Middle frontal gyrus (tissue), 1 donor: ENCODE results near the gene LIF.
"Not testable (repeated sequence)": the region's sequence is repeated elsewhere in the genome, so short reads cannot be mapped to it uniquely, and the experiment has no call there.

Source experiments
- DNase-seq: peaks from one replicate; pipeline ENCODE4 v3.0.0-alpha.2; 2015; ENCODE audit warnings: low spot score; ENCODE audit errors: extremely low spot score

LIF gene

DNA sequence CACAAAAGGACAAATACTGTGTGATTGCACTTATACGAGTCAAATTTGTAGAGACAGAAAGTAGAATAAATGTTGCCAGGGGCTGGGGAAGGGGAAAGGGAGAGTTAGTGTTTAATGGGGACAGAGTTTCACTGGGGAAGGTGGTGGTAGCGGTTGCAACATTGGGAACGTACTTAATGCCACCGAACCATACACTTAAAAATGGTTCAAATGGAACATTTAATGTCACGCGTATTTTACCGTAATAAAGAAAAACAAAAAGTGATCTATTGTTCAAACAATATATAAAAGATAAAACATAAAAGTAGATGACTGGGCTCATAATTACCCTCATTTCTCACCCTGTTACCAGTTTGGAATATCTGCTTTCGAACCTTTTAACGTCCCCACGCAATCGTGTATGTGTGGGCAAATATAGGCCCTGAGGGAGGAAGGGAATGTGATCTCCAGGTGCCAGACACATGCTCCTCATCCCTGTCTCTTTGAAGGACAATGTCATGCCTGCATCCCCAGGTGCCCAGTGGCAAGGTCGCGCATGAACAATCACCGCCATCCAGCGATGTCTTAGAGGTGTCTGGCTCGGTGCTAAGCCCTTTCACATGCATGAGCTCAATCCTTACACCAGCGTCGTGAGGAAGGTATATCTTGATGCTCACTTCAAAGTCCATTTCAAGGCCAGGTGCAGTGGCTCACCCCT, 35.3 kb downstream of the LIF start:
- no peak for DNase-seq

DNA sequence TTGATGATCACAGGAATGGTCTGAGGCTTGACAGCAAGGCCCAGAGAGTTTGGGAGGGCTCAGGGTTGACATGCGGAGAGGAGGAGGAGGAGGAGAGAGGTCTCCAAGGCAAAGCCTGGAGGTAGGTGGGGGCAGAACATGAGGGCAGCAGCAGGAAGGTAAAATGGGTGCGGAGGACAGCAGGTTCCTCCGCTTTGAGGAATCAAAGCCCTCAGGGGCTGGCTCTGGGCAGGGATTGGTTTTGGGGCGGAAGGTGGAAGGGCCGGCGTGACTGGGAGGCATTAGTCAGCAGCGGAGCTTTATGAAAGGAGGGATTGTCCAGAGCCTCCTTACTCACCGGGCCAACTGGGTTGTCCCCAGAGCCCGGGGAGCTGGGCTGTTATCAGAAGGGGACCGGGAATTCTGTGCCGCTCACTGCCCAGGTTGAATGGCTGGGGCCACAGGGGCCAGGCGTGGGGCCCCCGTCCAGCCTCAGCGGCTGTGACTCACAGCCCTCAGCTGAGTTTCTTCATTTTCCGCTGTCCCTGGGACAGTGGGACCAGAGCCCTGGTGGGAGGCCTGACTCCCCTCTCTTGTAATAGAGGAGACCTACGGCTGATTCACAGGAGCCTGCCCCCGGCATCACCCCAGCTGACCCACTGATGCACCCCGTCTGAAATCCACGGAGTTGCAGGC, 36.2 kb downstream of the LIF start:
- no peak for DNase-seq

DNA sequence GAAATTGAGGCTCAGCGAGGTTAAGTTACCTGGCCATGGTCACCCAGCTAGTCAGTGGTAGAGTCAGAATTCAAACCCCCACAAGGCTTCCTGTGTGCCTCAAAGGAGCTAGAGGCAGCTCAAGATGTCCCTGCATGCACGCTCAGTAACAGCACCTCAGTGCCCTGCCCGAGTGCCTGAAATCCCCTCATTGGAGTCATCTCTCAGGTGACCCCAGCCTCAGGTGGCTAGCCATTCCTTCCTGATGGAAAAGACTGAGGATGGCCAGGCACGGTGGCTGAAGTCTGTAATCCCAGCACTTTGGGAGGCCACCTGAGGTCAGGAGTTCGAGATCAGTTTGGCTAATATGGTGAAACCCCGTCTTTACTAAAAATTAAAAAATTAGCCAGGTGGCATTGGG, 36.9 kb downstream of the LIF start:
- no peak for DNase-seq

DNA sequence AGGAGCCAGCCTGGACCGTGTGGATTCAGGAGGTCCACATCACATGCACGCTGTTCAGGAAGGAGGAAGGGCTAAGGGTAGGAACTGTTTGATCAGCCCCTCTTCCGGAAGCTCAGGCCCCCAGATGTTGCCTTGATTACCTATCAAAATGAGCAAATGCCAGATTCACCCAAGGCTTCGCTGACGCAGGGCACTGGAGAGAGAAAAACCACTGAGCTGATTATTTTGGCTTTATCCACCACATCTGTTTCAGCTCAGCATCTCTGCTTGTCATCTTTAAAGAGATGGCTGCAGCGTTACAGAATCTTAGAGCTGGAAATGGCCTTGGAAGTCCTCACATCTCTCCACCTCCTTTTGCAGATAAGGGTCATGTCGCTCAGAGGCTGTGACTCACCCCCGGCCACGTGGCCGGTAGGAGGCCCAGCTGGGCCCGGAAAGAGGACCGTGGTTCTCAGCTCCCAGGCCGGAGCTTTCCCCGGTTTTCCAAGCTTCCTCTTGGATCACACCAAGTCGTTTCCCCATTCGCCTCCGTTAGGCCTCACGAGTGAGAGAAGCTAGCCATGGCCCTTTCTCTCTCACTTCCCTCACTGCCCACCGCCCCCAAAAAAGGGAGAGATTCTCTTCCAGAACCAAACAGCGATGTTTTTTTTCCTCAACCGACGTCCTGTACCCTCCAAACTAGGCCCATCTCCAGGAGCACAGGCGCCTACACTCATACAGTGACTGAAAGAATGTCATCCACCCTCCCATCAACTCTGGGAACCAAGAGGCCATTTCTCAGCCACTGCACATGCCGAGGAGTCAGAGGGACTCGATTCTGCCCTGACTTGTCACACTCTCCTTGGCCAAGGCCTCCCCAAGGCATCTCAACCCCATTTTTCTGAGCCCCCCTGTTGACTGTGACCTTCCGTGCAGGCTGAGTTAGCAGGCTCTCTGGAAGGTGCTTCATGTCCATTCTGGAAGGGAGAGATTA, 37.6 kb downstream of the LIF start:
- no peak for DNase-seq

DNA sequence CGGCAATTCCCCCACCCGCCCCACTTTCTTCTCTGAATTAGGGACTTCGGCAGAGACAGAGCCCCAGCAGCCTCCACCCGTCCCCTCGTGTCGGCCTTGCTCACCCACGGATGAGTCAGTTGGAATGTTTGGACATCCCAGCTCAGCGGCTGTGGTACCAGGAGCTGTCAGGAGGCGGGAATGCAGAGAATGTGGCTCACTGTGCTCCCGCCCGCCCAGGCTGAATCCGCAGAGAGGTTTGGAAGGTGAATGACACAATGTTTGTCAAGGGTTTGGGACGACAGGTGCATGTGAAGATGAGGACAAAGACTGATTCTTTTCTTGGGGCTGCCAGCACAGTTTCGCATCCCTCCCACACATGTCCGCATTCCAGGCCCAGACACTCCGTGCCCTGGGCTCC, 39.6 kb downstream of the LIF start:
- DNase-seq: no peak

DNA sequence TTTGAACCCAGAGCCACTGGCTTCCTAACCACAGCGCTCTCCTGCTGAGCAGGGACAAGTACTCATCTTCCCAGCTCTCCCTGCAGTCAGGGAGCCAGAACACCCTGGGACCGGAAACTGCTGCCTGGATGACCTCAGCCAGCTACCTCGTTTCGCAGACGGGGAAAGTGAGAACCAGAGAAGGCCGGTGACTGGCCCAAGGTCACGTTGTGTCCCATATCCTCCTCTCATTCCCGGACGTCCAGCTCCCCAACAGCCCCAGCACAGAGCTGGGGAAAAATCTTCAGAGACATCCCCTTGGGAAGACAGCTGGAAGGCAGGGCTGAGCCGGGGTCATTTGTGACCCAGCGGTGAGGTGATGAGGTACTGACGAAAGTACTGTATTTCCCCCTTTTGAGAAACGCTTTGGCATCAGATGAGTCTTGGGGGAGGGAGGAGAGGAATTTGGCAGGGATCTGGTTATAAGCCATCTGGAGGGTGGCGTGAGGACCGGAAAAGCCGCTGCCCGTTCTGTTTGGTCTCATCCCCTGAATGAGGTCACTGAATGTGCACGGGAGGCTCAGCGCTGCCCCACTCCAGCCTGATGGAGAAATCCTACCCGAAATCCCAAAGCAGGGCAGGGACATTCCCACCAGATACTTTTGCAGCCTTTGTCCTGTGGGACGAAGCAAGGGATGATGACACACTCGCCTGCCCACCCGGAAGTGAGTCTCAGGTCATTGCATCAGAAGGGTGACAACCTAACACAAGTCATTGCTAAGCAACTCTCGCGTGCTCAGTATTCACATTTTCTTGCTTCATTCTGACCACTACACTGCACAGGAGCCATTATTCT, 41.1 kb downstream of the LIF start:
- no peak for DNase-seq

DNA sequence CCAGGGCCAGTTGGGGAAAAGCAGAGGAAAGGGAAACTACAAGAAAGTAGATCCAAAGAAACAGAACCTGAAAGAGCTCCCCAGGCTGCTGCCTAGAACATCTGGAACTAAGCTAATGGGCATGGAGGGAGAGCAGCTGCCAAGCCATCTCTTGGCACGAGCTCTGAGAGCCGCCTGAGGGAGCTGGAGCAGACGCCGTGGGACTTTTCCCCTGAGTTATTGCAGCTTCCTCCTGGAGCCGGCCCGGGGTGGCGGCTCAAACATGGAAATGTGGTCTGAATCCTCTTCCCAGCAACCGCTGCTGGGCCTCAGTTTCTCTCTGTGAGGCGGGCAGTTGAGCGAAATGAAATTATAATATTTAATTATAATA, 41.8 kb downstream of the LIF start:
- DNase-seq: no peak

DNA sequence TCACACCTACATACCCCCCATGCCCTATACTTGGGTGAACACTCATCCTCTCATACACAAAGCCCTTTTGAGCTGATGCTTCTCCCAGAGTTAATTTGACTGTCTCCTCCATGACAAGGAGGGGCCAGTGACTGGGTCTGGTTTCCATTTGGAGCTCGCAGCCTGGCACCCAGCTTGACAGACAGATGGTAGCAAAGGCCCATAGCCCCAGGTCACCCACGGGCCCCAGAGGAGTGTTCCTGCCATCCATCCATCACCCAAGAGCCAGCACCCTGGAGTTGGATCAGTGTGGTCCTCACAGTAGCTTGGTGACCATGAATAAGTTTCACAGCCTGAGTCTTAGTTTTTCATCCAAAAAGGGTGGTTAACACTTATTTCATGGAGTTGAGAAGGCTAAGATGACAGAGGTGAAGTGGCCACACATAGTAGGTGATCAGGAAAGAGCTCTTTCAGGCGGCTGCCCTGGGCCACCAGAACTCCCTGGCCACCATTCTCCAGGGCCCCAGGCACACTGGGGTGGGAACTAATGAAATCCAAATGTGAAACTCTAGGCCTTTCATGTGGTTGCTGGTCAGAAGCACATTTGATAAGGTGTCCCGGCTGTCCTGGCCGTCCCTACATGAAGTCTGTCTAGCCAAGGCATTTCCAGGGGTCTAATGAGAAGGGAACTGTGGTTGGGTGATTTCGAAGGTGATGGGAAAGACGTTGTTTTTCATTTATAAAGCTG, 42.4 kb downstream of the LIF start:
- no peak for DNase-seq

DNA sequence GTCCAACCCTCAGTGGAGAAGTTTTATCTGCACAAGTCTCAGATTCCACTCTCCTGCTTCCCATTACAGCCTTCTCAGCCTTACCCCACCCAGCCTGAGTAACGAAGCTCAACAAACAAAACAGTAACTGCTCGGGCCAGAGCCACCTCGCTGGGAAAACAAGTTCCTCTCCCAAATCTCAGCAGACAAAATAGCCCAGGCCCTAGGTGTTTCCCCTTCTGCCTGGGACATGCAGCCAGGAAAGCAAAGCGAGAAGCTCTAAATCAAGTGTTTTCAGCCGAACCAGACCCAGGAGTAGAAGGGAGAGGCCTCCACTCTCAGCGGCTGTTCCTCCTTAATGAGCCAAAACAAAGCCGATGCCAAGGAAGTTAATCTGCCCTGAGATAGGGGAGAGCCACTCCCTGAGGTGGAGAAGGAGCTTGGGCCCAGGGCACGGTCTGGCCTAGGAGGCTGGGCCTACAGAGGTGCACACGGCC, 44.0 kb downstream of the LIF start:
- no peak for DNase-seq

DNA sequence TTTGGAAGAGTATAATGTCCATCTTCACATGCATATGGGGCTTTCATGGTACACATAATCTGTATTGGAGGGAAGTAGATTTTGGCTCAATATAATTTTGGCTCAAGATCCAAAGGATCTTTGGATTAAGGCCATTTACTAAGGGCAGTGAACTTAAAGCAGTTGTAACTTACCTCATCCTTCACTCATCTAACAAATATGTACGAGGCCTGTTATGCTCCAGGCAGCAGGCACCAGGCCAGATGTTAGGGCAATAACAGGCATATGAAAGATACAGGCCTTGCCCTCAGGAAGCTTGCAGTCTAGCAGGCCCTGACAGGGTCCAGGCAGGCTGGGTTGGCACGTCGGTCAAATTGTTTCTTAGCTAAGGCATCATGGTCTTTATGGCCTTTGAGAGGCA, 44.6 kb downstream of the LIF start:
- DNase-seq: no peak

DNA sequence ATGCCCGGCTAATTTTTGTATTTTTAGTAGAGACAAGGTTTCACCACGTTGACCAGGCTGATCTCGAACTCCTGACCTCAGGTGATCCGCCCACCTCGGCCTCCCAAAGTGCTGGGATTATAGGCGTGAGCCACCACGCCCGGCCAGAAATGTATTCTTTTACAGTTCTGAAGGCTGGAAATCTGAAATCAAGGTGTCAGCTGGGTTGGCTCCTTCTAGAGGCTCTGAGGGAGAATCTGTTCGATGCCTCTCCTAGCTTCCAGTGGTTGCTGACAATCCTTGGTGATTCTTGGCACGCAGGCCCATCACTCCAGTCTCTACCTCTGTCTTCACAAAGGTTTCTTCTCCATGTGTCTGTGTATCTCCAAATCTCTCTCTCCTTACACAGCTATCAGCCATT, 45.7 kb downstream of the LIF start:
- DNase-seq: not testable (repeated sequence)

DNA sequence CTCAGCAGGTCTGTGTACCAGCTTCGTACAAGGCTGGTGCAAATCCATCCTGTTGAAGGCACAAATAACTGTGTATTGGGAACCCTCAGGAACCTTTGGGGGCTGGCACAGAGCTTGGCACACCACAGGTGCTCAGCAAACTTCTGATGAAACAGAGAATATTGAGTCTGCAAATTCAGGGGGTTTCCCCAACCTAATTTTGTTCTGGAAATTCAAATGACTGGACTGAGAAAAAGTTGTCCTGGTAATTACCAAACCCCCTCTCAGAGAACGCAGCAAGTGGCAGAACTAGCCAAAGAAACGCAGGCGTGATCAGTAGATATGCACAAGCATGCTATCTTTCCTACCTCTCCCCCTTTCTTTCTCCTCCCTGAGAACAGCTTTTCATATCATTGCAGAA, 47.6 kb downstream of the LIF start:
- DNase-seq: no peak

DNA sequence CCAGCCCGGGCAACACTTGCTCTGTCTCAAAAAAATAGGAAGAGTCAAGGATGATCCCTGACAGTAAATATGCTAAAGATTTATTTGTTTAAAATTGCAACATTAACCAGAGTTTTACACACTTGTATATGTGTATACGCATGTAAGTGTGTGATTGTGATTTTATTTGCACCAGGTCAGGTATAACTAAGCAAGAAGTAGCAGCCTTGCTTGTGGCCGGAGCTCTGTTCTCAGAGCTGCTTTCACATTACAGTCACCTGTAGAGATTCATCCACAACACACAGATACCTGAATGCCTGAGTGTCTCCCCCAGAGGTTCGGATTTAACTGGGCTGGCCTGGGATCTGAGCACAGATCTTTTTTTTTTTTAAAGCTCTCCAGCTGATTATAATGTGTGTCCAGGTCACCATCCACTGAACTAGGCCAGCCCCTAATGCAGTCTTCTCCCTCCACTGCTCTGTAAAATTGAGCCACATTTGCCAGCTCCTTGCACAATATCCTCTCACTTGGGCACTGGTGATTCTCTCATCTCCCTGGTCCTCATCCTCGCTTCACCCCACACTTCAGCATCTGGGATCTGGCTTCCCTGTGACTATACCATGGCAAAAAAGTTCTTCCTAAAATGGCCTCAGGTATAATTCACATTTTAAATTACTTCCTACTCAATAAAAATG, 48.3 kb downstream of the LIF start:
- no peak for DNase-seq

DNA sequence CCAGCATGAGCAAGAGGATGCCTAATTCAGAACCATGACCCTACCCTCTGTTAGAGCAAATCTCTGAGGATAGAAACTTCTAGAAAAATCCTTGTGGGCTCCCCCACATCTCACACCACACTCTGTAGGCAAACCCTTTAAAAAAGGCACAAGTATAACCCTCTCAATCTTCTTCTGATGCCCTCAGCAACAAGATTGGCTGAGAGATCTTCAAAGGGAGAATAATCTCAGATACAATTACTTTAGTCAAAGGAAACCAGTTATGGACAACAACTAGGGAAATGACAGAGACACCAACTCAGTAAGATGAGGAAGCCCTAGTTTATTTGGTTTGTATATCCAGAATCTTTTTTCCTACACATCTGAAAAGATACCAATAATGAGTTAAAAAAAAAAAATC, 49.2 kb downstream of the LIF start:
- no peak for DNase-seq

DNA sequence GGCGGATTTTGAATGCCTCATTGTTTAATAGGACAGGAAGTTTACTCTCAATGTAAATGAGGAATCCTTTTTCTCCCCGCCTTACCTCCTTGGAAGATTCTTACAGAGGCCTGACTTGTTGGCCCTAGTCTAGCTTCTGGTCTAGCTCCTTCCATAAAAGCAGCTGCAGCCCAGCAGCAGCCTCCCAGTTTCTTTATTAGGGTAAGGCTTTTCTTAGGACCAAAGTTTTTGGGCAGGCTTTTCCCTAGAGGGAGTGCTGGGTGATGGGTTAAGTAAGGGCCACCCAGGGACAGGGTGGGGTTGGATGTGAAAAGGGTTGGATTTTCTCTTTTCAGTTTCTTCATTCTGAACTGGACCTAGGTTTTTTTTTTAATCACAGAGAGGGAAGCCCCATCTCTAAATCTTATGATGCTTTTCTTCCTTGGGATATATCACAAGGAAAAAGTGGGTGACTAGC, 49.7 kb downstream of the LIF start:
- DNase-seq: no peak

DNA sequence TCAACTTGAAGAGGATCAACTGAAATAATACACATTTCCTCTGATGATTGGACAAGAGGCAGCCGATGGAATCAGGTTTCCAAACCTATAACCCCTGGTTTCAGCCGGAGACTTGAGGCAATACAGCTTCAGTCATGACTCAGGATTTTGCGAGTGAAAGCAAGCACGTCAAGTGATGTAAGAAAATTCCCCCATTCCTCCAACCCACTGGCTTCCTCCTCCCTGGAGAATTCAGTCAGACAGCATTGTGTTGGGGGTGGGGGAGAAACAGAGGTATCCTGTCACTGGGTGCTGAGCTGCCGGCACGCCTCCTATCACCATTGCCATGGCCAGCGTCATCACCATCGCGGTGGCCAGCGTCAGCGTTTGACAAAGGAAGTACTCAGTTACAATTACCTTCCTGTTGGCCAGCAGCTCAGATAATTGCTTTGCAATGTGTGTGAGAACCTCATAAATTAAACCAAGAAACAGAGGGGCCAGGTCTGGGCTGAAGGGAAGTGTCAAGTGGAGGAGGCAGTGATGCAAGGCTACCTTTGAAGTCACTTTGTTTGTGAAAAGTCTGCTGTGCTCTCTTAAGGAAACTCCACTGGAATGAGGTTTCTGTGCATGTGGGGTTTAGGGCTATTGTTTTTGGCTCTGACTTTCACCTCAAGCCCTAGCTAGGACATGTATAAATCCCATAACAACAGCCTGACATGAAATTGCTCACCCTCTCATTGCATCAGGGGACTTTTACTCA, 50.2 kb downstream of the LIF start:
- no peak for DNase-seq

DNA sequence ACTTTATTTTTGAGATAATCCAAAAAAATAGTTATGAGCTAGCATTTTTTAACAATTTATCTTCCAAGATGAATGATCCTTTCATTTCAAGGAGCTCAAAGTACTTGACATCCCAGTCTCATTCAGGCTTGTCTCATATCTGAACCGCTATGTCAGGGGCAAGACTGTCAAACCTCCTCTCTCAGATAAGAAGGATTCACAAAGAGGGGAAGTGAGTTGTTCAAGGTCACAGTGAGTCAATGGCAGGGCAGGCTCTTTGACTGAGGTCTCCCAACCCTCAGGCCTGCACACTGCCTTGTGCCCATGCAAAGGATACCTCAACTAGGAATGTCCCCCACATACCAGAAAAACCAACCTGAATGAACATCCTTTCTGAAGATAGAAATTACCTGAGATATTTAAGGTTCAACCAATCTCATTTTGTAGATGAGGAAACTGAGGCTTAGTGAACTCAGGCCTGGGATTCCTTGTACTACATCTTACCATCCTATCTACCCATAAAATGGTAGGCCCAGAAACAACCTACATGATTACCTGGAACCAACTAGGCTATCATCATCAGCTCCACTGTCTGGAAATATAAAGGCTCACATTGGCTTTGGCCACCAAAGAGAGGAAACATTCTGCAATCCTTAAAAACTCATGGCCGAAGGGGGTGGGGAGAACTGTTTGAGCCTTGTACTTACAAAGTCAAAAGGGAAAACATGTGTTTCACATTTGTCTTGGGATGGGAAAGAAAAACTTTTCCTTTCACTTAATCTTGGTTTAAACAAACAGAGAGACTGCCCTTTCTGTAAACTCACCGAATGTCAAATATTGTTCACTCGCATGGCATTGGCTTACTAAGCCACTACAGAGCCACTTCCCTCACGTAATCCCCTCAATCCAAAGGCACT, 51.1 kb downstream of the LIF start:
- no peak for DNase-seq
